DMS 273 treated with DMSO at 0.1 percent for 48 hours (cell line): ENCODE measurements around the gene CRYZ.

Source experiments
- DNase-seq: peaks from one replicate; lab custom pipeline; 2025; lab: John Stamatoyannopoulos, UW

Gene CRYZ

DNA sequence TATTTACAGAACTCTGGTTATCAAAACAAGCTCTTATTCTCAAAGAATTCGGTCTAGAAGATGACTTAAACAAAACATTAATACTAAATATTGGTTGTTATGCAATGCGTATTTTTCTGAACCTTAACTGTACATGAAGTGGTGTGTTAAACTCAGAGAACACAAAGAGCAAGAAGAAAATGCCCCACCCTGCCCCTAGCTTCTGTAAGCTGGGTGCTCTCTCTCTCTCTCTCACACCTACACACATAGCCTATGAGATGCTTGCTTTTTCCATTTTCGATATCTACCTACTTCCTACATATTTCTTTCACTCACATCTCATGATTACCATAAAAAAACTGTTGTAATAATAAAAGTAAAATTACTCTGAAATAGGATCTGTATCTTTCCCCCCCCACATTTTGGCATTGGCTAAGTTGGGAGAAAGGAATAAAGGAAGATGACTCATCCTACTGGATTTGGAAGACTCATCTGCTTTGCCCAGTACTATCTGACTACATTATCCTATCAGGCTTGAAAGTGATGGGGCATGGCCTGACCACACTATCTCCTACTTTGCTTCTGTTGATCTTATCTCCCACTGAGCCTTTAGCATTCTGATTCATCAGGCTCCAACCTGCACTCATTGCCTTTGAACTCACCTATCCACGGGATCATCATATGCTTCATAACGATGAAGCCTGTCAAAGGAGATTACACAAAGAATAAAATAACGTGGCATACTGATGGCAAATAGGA is 2.9 kb downstream of the CRYZ start:
- DNase-seq = no peak

DNA sequence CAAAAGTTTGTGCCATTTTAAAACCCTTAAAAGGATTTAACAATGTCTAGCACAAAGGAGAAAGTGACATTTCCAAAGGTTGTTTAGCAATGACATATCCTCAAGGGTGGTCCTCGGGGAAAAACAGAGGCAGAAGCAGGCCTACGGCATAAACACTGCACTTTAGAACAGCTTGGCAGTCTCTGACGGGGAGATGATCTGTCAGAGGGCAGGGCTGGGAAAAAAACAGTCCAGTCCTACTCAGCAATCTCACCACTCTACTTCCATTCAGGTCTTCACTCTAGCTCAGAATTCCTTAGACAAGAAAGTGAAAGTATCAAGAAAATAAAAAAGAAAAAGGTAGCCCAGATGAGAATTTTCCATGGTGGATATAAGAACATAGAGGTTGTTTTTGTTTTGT is 4.1 kb downstream of the CRYZ start:
- DNase-seq = no peak

DNA sequence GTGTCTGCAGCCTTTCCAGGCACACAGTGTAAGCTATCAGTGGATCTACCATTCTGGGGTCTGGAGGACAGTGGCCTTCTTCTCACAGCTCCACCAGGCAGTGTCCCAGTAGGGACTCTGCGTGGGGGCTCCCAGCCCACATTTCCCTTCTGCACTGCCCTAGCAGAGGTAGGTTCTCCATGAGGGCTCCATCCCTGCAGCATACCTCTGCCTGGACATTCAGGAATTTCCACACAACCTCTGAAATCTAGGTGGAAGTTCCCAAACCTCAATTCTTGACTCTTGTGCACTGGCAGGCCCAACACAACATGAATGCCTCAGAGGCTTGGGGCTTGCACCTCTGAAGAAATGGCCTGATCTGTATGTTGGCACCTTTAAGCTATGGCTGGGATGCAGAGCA is 6.8 kb downstream of the CRYZ start:
- no peak for DNase-seq

DNA sequence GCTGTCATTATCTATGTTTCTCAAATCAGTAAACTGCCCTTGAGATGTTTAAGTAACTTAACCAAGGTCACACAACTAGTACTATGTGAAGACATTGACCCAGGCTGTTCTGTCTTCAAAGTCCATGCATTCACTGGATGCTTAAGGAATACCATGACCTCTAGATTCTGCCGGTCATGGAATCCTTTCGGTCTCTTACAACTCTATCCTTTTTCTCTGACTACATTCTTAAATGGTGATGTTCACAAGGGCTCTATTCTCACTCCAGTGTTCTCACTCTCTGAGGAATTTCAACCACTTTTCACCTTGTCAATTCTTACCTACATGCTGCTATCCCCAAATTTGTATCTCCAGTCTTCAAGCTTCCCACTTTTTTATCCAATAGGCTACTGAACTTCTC is 15.2 kb downstream of the CRYZ start:
- no peak for DNase-seq

DNA sequence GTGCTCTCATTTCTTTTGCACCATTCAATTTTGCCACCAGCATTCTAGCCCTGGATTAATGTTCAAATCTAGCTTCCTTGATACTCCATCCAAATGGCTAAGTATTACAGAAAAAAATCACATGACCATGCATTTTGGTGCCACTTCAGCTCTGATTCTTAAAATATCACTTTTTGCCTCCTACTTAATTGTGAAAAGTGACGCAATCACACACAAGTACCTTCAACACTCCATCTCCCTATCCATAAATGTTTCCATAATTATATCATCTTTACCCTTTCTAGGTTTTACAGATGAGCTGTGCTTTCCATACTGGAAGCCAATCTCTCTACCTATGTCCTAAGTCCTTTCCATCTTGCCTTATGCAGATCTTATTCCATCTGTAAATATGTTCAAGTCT is 16.0 kb downstream of the CRYZ start:
- no peak for DNase-seq

DNA sequence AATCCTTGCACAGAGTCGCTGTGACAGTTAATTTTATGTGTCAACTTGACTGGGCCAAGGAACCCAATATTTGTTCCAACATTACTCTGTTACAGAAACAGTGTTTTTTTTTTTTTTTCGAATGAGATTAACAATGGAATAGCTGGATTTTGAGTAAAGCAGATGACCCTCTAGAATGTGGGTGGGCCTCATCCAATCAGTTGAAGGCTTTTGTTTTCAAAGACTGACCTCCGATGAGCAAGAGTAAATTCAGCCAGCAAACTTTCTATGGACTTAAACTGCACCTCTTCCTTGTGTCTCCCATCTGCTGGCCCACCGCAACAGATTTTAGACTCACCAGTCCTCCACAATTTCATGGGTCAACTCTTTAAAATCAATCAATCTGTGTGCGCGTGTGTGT is 17.0 kb downstream of the CRYZ start:
- DNase-seq = no peak

DNA sequence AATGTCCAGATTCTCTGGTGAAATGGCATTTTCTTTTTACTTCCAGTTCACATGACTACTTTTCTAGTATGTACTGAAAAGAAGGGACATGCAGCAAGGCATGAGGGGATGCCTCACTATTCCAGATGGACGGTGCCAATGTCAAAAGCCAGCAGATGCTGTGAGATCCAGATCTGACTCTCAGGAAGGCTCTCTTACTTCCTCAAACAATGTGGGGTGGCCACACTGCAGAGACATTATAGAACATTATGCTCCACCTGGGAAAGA is 17.7 kb downstream of the CRYZ start:
- DNase-seq = no peak

DNA sequence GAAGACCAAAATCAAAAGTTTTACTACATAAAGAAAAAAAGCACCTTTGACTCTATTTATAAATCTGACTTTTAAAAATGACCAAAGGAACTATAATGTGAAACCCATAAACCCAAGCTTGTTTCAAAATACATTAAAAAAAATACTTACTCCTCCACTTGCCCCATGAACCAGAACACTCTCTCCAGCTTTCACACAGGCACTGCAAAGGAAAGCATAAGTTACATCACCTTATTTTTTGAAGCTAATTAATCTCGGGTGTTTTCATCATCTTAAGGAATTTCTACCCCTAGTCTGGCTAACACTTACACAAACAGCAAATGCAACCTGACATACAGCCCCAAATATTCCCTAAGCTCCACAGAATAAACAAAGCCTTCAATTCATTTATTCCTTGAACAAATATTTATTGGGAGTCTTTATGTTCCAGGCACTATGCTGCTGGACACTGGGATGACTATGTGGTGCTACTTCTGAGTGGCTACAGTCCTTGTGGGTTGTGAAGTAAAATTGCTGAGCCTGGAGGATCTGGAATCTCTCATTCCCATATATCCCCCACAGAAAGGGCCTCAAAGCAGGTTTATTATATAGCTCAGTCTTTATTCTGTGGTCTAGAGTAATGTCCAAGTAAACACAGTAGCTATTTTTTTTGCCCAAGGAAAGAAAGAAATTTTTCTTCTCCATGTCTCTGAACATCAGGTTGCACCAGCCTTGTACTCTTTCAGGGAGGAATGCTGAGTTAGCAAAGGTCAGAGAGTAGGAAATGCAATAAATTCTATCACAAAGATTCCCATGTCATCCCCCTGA is 18.2 kb downstream of the CRYZ start:
- no peak for DNase-seq

DNA sequence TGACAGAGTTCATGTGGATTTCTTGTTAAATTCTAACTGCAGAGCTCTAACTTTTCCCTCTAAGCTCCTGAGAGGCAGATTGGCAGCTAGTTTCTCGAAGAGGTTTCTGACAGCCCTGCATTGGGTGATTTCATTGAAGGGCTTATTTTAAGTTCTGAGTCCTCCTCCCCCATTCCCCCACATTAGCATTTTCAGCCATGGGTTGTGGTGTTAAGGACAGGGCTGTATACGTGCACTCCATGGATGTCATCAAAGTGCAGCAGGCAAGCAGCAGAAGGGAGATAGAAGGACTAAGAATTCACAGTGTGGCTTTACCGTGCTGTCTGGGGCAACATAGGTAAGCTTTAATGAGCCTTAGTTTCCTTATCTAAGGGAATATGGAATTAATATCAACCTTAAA is 19.0 kb downstream of the CRYZ start:
- no peak for DNase-seq

DNA sequence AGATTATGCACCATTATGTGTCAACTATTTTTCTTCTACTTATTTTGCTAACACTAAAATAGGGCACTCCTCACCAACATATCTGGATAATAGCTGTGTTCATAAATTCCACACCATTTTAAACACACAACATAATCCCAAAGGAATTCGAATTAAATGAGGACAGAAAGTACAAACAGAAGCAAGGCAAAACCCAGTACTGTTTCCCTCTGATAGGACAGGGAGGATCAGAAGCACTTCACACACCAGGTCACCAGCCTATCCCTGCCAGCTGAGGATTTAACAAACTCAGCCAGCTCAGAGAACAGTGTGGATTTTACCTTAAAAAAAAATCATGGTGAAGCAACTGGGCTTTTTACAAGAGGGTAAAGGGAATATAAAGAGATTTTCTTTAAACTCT is 20.0 kb downstream of the CRYZ start:
- DNase-seq = no peak

DNA sequence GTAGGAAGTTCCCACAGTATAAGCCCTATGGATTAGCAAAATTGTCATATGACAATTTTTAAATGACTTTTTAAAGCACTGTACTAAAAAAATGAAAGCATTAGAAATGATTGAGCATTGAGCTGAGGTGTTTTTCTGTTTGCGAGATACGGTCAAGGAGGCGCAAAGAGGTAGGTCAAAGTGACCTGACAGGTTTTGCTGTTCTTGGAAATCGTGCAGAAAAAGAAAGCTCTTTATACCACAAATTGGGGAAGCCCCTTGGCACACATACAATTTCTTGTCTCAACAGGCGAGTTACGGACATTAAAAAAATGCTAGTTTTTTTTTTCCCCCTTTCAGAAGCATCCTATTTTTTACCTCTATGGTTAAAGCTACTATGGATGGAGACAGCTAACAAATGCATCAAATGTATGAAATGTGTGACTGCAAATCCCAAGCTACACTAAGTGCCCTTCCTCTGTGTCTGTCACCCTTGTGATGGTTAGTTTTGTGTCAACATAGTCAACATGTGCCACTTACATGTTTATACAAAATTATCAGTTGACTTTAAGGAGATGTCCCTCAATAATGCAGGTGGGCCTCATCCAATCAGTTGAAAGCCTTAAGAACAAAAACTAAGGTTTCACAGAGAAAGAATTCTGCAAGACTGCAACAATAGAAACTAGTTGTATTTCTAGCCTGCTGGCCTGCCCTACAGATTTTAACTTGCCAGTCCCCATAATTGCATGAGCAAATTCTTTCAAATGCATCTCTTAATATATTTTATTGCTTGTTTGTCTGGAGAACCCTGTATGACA is 29.3 kb downstream of the CRYZ start:
- DNase-seq = no peak

DNA sequence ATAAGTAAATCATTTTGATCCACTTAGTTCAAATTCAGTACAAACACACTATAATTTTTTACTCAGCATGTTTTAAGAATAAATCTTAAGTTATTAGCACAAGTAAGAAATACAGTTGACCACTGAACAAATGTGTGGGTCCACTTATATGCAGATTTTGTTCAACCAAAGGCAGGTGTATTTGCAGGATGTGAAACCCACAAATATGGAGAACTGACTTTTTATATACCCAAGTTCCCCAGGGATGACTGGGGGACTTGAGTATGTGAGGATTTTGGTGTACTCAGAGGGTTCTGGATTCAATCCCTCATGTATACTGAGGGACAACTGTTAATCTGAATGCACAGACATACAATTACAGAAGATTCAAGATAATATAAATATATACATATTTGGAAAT is 33.5 kb downstream of the CRYZ start:
- DNase-seq = no peak

DNA sequence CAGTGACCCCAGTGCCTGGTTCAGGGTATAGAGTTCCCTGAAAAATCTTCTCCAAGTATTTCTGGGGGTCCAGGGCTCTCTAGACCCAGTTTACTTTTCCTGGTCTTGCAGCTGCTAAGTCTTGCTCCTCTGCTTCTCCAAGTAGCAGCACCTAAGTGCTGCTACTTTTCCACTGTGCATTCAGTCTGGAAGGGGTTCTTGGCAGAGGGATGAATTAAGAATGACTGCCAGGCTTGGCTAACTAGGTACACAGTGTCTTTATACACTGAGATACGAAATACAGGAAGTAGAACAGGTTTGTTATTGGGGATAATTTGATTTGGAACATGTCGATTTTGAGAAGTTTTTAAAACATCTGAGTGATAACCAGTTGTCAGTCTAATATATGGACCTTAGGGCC is 35.0 kb downstream of the CRYZ start:
- no peak for DNase-seq

DNA sequence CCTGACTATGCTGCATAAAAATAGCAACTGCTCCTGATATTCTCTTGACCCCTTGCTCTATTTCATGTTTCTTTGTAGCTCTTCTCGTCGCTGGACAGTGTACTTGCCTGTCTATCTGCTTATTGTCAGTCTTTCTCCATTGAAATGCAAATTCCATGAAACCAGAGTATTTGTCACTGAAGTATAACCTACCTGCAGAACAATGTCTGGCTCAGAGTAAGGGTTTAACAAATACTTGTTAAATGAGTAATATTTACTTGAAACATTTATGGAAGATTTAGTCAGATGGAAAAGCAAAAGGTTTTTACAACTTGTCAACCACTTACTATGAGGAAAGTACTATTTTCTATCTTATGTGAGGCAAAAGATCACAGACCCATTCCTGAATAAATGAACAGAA is 39.4 kb downstream of the CRYZ start:
- no peak for DNase-seq

DNA sequence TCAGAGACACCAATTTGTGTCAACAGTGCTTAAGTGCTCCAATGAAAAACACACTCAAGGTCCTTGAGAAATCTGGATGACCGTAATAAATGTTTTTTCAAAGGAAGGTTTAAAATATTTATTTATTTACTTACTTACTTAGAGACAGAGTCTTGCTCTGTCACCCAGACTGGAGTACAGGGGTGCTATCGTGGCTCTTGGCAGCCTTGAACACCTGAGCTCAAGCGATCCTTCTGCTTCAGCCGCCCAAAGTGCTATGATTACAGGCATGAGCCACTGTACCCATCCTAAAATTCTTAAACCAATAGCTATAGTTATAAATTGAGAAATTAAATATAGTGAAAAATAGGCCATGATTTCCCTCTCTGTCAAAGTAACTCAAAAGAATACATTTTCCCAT is 41.9 kb downstream of the CRYZ start:
- DNase-seq = no peak

DNA sequence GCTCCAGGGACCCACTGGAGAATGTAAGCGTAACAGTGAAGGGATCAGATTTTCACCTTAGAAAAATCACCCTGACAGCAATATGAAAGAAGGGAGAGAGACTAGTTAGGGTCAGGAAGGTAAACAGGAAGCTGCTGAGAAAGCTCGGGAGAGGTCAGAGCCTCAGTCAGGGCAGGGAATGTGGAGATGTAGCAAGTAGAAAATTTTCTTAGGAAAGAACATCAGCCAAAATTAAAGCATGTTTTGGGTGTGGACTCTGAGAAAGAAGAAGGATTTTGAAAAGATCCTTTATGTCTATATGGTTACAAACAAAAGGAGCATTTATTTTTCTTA is 42.5 kb downstream of the CRYZ start:
- no peak for DNase-seq

DNA sequence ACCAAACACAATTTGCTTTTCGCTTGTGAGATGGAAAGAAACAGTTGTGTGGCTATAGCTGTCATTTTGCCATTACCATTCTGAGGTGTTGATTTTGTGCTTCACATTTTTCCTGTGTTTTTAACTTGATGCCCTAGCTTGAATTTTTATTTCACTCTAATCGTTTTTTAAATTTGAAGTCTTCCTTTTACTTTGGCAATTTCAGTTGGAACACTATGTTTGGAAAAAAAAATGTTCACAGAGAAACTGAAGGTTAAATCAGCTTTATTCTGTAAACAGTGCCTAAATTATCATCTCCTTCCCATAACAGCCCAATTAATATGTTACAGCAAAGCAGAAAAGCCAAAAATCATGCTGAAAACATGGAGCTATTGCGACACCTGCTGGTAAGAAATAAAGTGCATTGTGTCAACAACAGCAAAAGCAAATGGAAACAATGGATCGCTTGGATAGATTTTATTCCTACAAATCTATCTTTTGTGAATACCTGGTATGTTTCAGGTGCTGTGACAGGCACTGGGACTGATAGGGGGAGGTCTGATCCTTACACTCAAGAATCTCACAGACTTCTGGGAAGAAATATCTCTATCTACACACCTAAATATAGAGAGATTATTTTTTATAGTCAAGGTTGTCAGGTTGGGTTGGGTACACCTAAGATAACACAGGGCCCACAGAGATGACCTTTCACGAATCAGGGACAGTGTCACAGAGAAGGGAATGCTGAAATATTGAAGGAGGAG is 43.1 kb downstream of the CRYZ start:
- DNase-seq = peak; percentile 14

DNA sequence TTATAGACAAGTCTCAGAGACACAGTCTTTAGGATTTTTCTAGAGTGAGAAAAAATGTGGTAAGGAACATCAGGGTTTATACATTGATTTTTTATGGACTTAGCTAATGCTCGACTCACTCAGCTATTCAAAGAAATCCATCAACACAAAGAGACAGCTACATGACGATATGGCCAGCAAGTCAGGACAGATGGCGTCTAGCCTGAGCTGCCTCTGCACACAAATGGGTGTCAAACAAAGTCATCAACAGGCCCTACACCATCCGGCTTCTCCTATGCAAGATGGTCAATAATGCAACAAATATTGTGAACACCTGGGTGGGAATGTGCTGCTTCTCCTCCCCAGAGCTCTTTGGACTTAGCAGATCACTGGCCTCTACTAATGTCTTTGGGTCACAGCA is 45.9 kb downstream of the CRYZ start:
- DNase-seq = peak; percentile 24

DNA sequence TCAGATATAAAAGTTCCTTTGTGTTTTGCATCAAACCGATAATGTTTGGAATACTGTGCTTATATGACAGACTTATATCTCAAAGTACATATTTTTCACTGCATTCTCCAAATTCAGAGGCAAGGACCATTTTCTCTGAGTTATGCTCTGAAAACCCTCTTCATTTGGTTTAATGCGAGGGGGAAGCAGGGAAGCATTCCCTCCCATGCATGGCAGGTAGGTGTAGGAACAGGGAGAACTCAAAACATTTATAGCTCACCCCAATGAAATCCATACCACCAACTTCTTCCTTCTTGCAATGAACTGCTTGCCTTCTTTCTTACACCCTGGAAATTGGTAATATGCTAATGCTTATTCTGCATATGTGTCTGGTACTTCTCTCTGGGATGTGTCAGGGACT is 48.5 kb downstream of the CRYZ start:
- DNase-seq = no peak

DNA sequence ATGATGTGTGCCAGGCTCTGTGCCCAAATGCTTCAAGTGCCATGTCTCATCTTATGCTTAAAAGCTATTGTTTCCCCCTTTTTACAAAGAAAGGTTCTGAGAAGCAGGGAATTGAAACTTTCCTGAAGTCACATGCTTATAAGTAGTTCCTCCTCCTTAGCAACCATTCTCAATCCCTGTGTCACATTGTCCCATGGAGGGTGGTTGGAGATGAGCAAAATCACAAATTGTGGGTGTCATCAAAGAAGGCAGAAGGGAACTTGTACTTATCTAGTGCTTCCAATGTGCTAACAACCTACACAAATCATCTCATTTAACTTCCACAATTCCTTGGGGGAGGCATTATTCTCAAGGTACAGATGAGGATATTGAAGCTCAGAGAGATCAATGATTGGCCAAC is 49.2 kb downstream of the CRYZ start:
- DNase-seq = no peak

DNA sequence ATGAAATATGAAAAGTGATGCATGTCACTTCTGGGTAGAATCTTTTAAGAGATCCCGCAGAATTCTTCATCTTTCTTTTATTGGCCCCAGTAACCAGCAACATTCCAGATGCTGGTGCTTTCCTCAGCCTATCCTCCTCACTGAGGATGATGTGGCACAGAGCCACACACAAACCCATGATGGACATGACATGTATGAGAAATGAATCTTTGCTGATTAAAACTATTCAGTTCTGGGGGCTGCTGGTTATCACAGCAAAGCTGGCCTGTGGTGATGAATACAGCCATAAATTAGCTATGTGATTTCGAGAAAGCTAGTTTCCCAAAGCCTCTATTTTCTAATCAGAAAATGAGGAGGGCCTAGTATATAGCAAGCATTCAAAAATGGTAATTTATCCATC is 51.0 kb downstream of the CRYZ start:
- no peak for DNase-seq

DNA sequence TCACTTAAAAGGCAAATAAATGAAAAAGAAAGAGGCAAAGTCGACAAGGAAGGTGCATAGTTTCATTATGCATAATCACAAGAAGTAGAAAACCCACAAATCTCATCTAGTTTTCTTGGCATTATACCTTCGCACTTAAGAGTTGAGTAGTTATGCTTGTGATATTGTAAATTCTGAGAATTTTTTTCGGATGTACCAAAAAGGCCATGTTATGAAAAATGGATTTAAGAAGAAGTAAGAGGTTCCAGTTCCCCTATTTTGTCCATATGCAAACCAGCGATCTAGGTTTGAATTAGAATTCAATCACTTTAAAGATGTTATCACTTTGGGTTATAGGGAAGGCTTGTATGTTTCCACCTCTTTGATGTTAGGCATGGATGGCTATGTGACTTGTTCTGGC is 51.4 kb downstream of the CRYZ start:
- no peak for DNase-seq

DNA sequence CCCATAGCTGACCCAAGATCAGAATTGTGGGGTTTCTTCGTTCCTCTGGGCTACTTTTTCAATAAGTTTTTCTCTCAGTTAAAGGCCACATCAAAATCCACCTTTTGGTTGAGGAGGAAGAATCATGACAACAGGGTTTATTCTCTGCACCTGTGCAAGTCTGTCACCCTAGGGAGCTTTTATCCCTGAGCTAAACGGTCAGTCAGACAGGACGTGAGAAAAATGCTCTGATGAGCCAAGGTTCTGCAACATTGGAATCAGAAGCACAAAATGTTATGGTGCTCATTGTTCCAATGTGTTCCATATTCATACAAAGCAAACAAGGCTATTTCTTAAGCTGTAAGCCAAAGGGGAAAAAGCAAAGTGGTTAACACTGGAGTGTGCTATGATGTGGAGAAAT is 51.8 kb downstream of the CRYZ start:
- no peak for DNase-seq
